Endothelial cell of umbilical vein (primary cell): ENCODE measurements around the gene SNRNP27. TPM values are rescaled to one million over a fixed set of nuclear protein-coding genes. Genes with fewer than 3 reads are reported as not detected.

Experiments
- BruUV-seq: library from RNA; stranded (reverse); fragments of 400-500 nt; replicated peaks from 2 replicates; lab custom pipeline; 2021; lab: Mats Ljungman, UMichigan
- CTCF ChIA-PET: fragments of 300-600, 350-600 bp; sonication (Branson Sonifier 250); formaldehyde crosslinking; loops from one replicate; lab custom pipeline; 2021; ENCODE audit warnings: antibody characterized with exemption, inconsistent platforms; lab: Charles Lee
- POLR2A ChIA-PET: fragments of 300-600, 350-600 bp; sonication (Branson Sonifier 250); formaldehyde crosslinking; loops from one replicate; lab custom pipeline; 2021; ENCODE audit warnings: antibody characterized with exemption, inconsistent platforms; lab: Charles Lee
- DNase-seq: peaks from one replicate; pipeline ENCODE4 v3.0.0-alpha.2; 2011; ENCODE audit warnings: low read depth, low spot score
- FAIRE-seq: peaks from 2 replicates; lab custom pipeline; 2011; peaks lifted over from hg19 to GRCh38; lab: Jason Lieb, UNC
- H2AFZ ChIP-seq: 2 replicates; pipeline ENCODE4 v1.6.0; 2012; ENCODE audit warnings: low read depth, low read length, control low read depth, inconsistent platforms
- H3K27ac ChIP-seq: 2 replicates; pipeline ENCODE4 v1.5.1; 2011; ENCODE audit warnings: low read depth, mild to moderate bottlenecking, control low read depth, low read length, moderate library complexity; ENCODE audit not compliant: insufficient read depth
- H3K27me3 ChIP-seq, 2 experiments: 2 replicates each; pipeline versions ENCODE4 v1.6.0 to v1.6.1; 2011; ENCODE audit warnings: low read length in 2 of 2, mixed read lengths in 1 of 2; ENCODE audit not compliant: control insufficient read depth in 2 of 2, insufficient read depth in 2 of 2
- H3K36me3 ChIP-seq, 2 experiments: 2 replicates in 1 of 2; 3 replicates in 1 of 2; pipeline ENCODE4 v1.5.1; 2011; ENCODE audit warnings: low read length in 2 of 2, mild to moderate bottlenecking in 1 of 2, moderate library complexity in 1 of 2; ENCODE audit not compliant: control insufficient read depth in 2 of 2, insufficient read depth in 2 of 2; ENCODE audit errors: extremely low read depth in 1 of 2
- H3K4me1 ChIP-seq: 3 replicates; pipeline ENCODE4 v1.5.1; 2011; ENCODE audit warnings: mild to moderate bottlenecking, low read length; ENCODE audit not compliant: control insufficient read depth, insufficient read depth; ENCODE audit errors: extremely low read depth
- H3K4me2 ChIP-seq: 2 replicates; pipeline ENCODE4 v1.6.1; 2011; ENCODE audit warnings: low read length, control low read depth, mixed read lengths; ENCODE audit not compliant: insufficient read depth
- H3K4me3 ChIP-seq, 3 experiments: fragments of 200-600 bp in 1 of 3; sonication (generic), shearing (Covaris generic) in 1 of 3; replicated peaks in 1 of 3; 2 replicates each; pipeline ENCODE4 v1.5.1; 2011 to 2016; ENCODE audit warnings: control low read depth in 3 of 3, low read length in 3 of 3, mild to moderate bottlenecking in 2 of 3, inconsistent platforms in 1 of 3, low read depth in 1 of 3, moderate library complexity in 1 of 3; ENCODE audit not compliant: insufficient read depth in 1 of 3
- H3K79me2 ChIP-seq: 2 replicates; pipeline ENCODE4 v1.6.0; 2012; ENCODE audit warnings: low read length, inconsistent platforms; ENCODE audit not compliant: control insufficient read depth, insufficient read depth
- H3K9ac ChIP-seq: replicated peaks from 2 replicates; pipeline ENCODE3; 2011; ENCODE audit warnings: low read length, control low read depth; ENCODE audit not compliant: insufficient read depth; ENCODE audit errors: extremely low read depth
- H3K9me1 ChIP-seq: replicated peaks from 3 replicates; pipeline ENCODE4 v1.6.0; 2011; ENCODE audit warnings: mild to moderate bottlenecking, low read length; ENCODE audit not compliant: control insufficient read depth, insufficient read depth; ENCODE audit errors: extremely low read depth
- H3K9me3 ChIP-seq: replicated peaks from 2 replicates; pipeline ENCODE4 v1.5.1; 2012; ENCODE audit warnings: low read length, inconsistent platforms; ENCODE audit not compliant: control insufficient read depth, insufficient read depth
- H4K20me1 ChIP-seq: replicated peaks from 2 replicates; pipeline ENCODE3; 2011; ENCODE audit warnings: mild to moderate bottlenecking, low read length; ENCODE audit not compliant: control insufficient read depth, insufficient read depth; ENCODE audit errors: extremely low read depth
- CTCF ChIP-seq, 2 donors: IDR thresholded peaks; 1 replicate in 1 of 2; 2 replicates in 1 of 2; pipeline ENCODE4 v1.5.1; 2011; ENCODE audit warnings: low read length in 2 of 2, mild to moderate bottlenecking in 2 of 2, moderate library complexity in 2 of 2, control low read depth in 1 of 2, inconsistent platforms in 1 of 2, low read depth in 1 of 2; ENCODE audit not compliant: insufficient read depth in 1 of 2; ENCODE audit errors: extremely low read depth in 1 of 2
- EZH2 ChIP-seq: IDR thresholded peaks from 2 replicates; pipeline ENCODE4 v1.6.1; 2012; ENCODE audit warnings: borderline replicate concordance, low read depth, mild to moderate bottlenecking, moderate library complexity, low read length, inconsistent platforms; ENCODE audit not compliant: severe bottlenecking
- FOS ChIP-seq: IDR thresholded peaks from 2 replicates; pipeline ENCODE4 v1.6.1; 2011; ENCODE audit warnings: mild to moderate bottlenecking, low read length, moderate library complexity, borderline replicate concordance; ENCODE audit not compliant: insufficient read depth
- GATA2 ChIP-seq: IDR thresholded peaks from 2 replicates; pipeline ENCODE4 v1.7.0; 2011; ENCODE audit warnings: low read depth, mild to moderate bottlenecking, moderate library complexity, mixed read lengths, low read length; ENCODE audit not compliant: insufficient read length, insufficient read depth
- JUN ChIP-seq: IDR thresholded peaks from 2 replicates; pipeline ENCODE4 v1.6.1; 2011; ENCODE audit warnings: borderline replicate concordance, low read depth; ENCODE audit not compliant: insufficient read length, insufficient read depth
- MAX ChIP-seq: IDR thresholded peaks from 2 replicates; pipeline ENCODE4 v1.6.1; 2011; ENCODE audit not compliant: insufficient read depth, insufficient read length
- MYC ChIP-seq: IDR thresholded peaks from one replicate; pipeline ENCODE4 v1.6.1; 2011; ENCODE audit warnings: mild to moderate bottlenecking, low read depth, low read length
- POLR2A ChIP-seq: IDR thresholded peaks from 2 replicates; pipeline ENCODE4 v1.6.1; 2012; ENCODE audit warnings: low read depth, mild to moderate bottlenecking, control low read depth, low read length
- POLR2AphosphoS5 ChIP-seq: IDR thresholded peaks from 2 replicates; pipeline ENCODE4 v1.6.1; 2012; ENCODE audit warnings: low read depth, mild to moderate bottlenecking, control low read depth, low read length, moderate library complexity; ENCODE audit not compliant: insufficient read depth
- dilution Hi-C: fragments of 300-500 bp; cut with MboI; formaldehyde crosslinking; loops from one replicate; pipeline ENCODE4 v1.15.0; 2019; ENCODE audit warnings: low sequenced_read_pairs; ENCODE audit not compliant: extremely low pct_ligation_motif_present
- intact Hi-C: fragments of 100-400 bp; cut with micrococcal nuclease; formaldehyde crosslinking; loops from one replicate; pipeline ENCODE4 v1.10.0; 2022
- polyA plus RNA-seq, 4 experiments: library from polyadenylated mRNA; depleted of rRNA in 3 of 4; stranded (reverse) in 3 of 4; unstranded in 1 of 4; fragments of >200 nt; gene quantifications; 2 replicates each; pipeline versions ENCODE4 v1.2.1 to v1.2.3, GENCODE V29; 2011 to 2012; ENCODE audit warnings: missing spikeins in 1 of 4
- total RNA-seq: library from RNA; stranded (reverse); gene quantifications from 2 replicates; pipeline ENCODE4 v1.2.3, GENCODE V29; 2021

The SNRNP27 gene
- total and polyA plus RNA-seq, 2 donors (not counting 3 experiments of a cell fraction or from before 2014, with no cell fraction given) = 12.7 to 50.6 TPM

GRCh38 chr2:69863298-69863697 is 30.5 kb upstream of the SNRNP27 start:
- FAIRE-seq (peak; percentile 49), DNase-seq (no peak)
- dilution Hi-C loops = no loop called here
- Histone ChIP-seq H3K36me3 (peaks cover 3 to 15% of the 10 kb centered on the region in 2 experiments), H3K9me3 (no peaks in the 10 kb centered on the region), H3K9ac (no peak overlapping the region), H3K4me2 (no peak overlapping the region), H4K20me1 (no peaks in the 10 kb centered on the region), H3K4me1 (no peaks in the 10 kb centered on the region), H3K9me1 (no peaks in the 10 kb centered on the region), H3K27ac (no peak overlapping the region), H3K4me3 (no peak overlapping the region), H3K27me3 (no peaks in the 10 kb centered on the region), H2AFZ (no peak overlapping the region), H3K79me2 (no peaks in the 10 kb centered on the region)
- ChIA-PET POLR2A (no interaction called here), CTCF (interaction anchor here (1.2 to 4.3 kb wide), 4 partner anchors 8 to 139 kb away, joined by 3 to 26 read pairs (median 4); partner anchors contain the start of gene SNRNP27)
- intact Hi-C loops = no loop called here
- no peak for TF ChIP-seq POLR2AphosphoS5
- no TSS peak for BruUV-seq

- no peak for TF ChIP-seq FOS
- no peak for TF ChIP-seq MYC
- no peak for TF ChIP-seq MAX
- TF ChIP-seq JUN = no peak
- TF ChIP-seq CTCF (IDR thresholded peaks at IDR 0.05; ENCODE audit: extremely low read depth in 1 of 2, insufficient read depth in 1 of 2, low read depth in 1 of 2, low read length in 2 of 2) = no peak
- no peak for TF ChIP-seq EZH2
- no peak for TF ChIP-seq GATA2
- TF ChIP-seq POLR2AphosphoS5 = no peak
- no peak for TF ChIP-seq POLR2A
- peaks cover 1% of the 10 kb centered on the region for H3K4me1 ChIP-seq
- H3K27ac ChIP-seq = no peak overlapping the region
- no TSS peak for BruUV-seq
- DNase-seq = no peak
- no peaks in the 10 kb centered on the region for H3K79me2 ChIP-seq
- no peak overlapping the region for H3K4me2 ChIP-seq
- no peak overlapping the region for H3K9ac ChIP-seq
- no peaks in the 10 kb centered on the region for H3K36me3 ChIP-seq
- H3K9me1 ChIP-seq = no peaks in the 10 kb centered on the region
- POLR2A ChIA-PET = interaction anchor here (1.1 kb wide), 1 partner anchor 164 kb away, joined by 3 read pairs; no protein-coding TSS in a partner anchor
- H4K20me1 ChIP-seq = no peaks in the 10 kb centered on the region
- no peak for FAIRE-seq
- no peaks in the 10 kb centered on the region for H3K9me3 ChIP-seq
- H3K27me3 ChIP-seq = no peaks in the 10 kb centered on the region
- CTCF ChIA-PET = interaction anchor here (2.0 kb wide), 1 partner anchor 164 kb away, joined by 7 read pairs; no protein-coding TSS in a partner anchor
- no peak overlapping the region for H3K4me3 ChIP-seq
- dilution Hi-C loops = no loop called here
- no peak overlapping the region for H2AFZ ChIP-seq
- intact Hi-C loops = no loop called here
These were observed 5.3 kb upstream of the SNRNP27 start for GRCh38 chr2:69888451-69888850.
